ENCODE results near the gene PIP5KL1.
"Not testable (repeated sequence)": the region's sequence is repeated elsewhere in the genome, so short reads cannot be mapped to it uniquely, and the experiment has no call there.

Gene PIP5KL1

GRCh38 chr9:127885508-127886281 is 44.9 kb downstream of the PIP5KL1 start:
- no peak for DNase-seq

- no peak for DNase-seq
These were observed 45.5 kb downstream of the PIP5KL1 start for GRCh38 chr9:127884976-127885490.

- no peak for DNase-seq
These were observed 46.1 kb downstream of the PIP5KL1 start for GRCh38 chr9:127884427-127884911.

GRCh38 chr9:127883959-127884358 is 46.6 kb downstream of the PIP5KL1 start:
- no peak for DNase-seq

GRCh38 chr9:127881715-127882114 is 48.9 kb downstream of the PIP5KL1 start:
- not testable (repeated sequence) for DNase-seq

- no peak for DNase-seq
These were observed 50.4 kb downstream of the PIP5KL1 start for GRCh38 chr9:127880143-127880542.

GRCh38 chr9:127878652-127879390 is 51.8 kb downstream of the PIP5KL1 start:
- DNase-seq = no peak

- no peak for DNase-seq
These were observed 52.5 kb downstream of the PIP5KL1 start for GRCh38 chr9:127878001-127878651.

- no peak for DNase-seq
These were observed 53.0 kb downstream of the PIP5KL1 start, which contains the start of gene AK1 for GRCh38 chr9:127877566-127877998. Gene AK1 (minus strand): TSS chr9:127877675. CDS start chr9:127874617, 3,058 bp downstream.

GRCh38 chr9:127876764-127877562 is 53.6 kb downstream of the PIP5KL1 start:
- no peak for DNase-seq

GRCh38 chr9:127876026-127876763 is 54.4 kb downstream of the PIP5KL1 start:
- DNase-seq = no peak

GRCh38 chr9:127875306-127875966 is 55.1 kb downstream of the PIP5KL1 start:
- DNase-seq = no peak

- no peak for DNase-seq
These were observed 56.0 kb downstream of the PIP5KL1 start for GRCh38 chr9:127874301-127875221.

GRCh38 chr9:127873886-127874285 is 56.7 kb downstream of the PIP5KL1 start:
- no peak for DNase-seq

GRCh38 chr9:127873223-127873691 is 57.3 kb downstream of the PIP5KL1 start:
- no peak for DNase-seq

- no peak for DNase-seq
These were observed 58.0 kb downstream of the PIP5KL1 start for GRCh38 chr9:127872369-127873222.

- no peak for DNase-seq
These were observed 59.0 kb downstream of the PIP5KL1 start for GRCh38 chr9:127871531-127871930.

- no peak for DNase-seq
These were observed 59.7 kb downstream of the PIP5KL1 start for GRCh38 chr9:127870887-127871286.
